ENCODE results near the gene LPAR1. TPM values are rescaled to one million over a fixed set of nuclear protein-coding genes. Genes with fewer than 3 reads are reported as not detected.

Gene LPAR1
- total and polyA plus RNA-seq, 2 of the 8 experiments (the other 6 are each of a cell fraction or from before 2014, with no cell fraction given) = 3.4 to 5.1 TPM

DNA sequence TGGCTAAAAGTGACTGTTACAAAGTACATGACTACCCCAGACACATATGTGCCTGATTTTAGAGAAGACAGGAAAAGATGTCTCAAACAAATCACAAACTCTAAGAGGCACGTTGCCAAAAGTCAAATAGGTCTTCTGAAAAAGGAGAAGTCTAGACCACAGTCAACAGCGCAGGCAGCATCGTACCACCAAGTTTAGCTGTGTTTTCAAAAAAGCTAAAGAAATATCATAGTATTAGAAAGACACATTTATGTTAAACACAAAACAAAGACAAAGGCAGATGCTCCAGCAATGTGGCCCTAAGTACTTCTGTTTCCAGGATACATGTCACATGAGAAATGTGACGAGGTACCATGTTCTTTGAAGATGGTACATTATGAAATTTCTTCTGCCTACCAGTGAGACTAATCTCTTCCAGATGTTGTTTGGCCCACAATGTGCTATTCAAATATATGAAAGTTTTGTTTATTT, 43.5 kb downstream of the LPAR1 start:
- H2BK5ac ChIP-seq (ENCODE audit: low read depth, low read length) = no peak overlapping the region
- H3K4me2 ChIP-seq (ENCODE audit: insufficient read depth in 1 of 2, low read depth in 2 of 2, low read length in 2 of 2) = no peak overlapping the region
- no peak overlapping the region for H3K27ac ChIP-seq (ENCODE audit: low read depth, low read length)
- ChIA-PET CTCF (ENCODE audit: partially characterized antibody) (interaction anchor here (0.5 kb wide), 1 partner anchor 627 kb away, joined by 5 read pairs; no protein-coding TSS in a partner anchor), POLR2A (ENCODE audit: partially characterized antibody) (interaction anchor here (0.7 kb wide), 1 partner anchor 69 kb away, joined by 3 read pairs; no protein-coding TSS in a partner anchor)
- H2AK5ac ChIP-seq (ENCODE audit: low read depth, low read length) = no peak overlapping the region
- H3K4me1 ChIP-seq (replicated peaks in 1 of 4; ENCODE audit: control insufficient read depth in 3 of 4, insufficient read depth in 4 of 4, low read length in 3 of 4) = no peaks in the 10 kb centered on the region
- no peak overlapping the region for H3K14ac ChIP-seq (ENCODE audit: insufficient read length)
- H3K9ac ChIP-seq (replicated peaks in 1 of 4; ENCODE audit: extremely low read depth in 1 of 4, low read depth in 3 of 4, low read length in 3 of 4) = no peak overlapping the region
- H4K8ac ChIP-seq (ENCODE audit: extremely low read depth, insufficient read depth, low read length) = no peak overlapping the region
- H3K18ac ChIP-seq (ENCODE audit: extremely low read depth, low read length) = no peak overlapping the region
- H3K56ac ChIP-seq (replicated peaks; ENCODE audit: insufficient read length, low read depth, low read length) = no peak overlapping the region
- no peaks in the 10 kb centered on the region for H4K20me1 ChIP-seq (replicated peaks in 1 of 2; ENCODE audit: control insufficient read depth in 1 of 2, insufficient read depth in 2 of 2, low read length in 2 of 2)
- no peaks in the 10 kb centered on the region for H3K79me1 ChIP-seq (ENCODE audit: low read depth, low read length)
- no peaks in the 10 kb centered on the region for H3K79me2 ChIP-seq (ENCODE audit: control insufficient read depth in 1 of 2, insufficient read depth in 2 of 2, low read length in 2 of 2)
- H2BK20ac ChIP-seq (ENCODE audit: low read length) = no peak overlapping the region
- TF ChIP-seq PHF8 (conservative IDR thresholded peaks at IDR 0.05; ENCODE audit: low read depth, low read length) (no peak), ASH2L (IDR thresholded peaks at IDR 0.05; ENCODE audit: low read length) (no peak), EZH2 (IDR thresholded peaks at IDR 0.05; ENCODE audit: low read depth, low read length, severe bottlenecking) (no peak), YY1 (IDR thresholded peaks at IDR 0.05; ENCODE audit: low read depth, low read length) (no peak), TBP (IDR thresholded peaks at IDR 0.05; ENCODE audit: low read depth, low read length) (no peak), GTF2F1 (IDR thresholded peaks at IDR 0.05; ENCODE audit: borderline replicate concordance, low read depth, low read length) (no peak), POU5F1 (IDR thresholded peaks at IDR 0.05; ENCODE audit: low read depth, low read length) (no peak)
- TF ChIP-seq, protein P1, sequence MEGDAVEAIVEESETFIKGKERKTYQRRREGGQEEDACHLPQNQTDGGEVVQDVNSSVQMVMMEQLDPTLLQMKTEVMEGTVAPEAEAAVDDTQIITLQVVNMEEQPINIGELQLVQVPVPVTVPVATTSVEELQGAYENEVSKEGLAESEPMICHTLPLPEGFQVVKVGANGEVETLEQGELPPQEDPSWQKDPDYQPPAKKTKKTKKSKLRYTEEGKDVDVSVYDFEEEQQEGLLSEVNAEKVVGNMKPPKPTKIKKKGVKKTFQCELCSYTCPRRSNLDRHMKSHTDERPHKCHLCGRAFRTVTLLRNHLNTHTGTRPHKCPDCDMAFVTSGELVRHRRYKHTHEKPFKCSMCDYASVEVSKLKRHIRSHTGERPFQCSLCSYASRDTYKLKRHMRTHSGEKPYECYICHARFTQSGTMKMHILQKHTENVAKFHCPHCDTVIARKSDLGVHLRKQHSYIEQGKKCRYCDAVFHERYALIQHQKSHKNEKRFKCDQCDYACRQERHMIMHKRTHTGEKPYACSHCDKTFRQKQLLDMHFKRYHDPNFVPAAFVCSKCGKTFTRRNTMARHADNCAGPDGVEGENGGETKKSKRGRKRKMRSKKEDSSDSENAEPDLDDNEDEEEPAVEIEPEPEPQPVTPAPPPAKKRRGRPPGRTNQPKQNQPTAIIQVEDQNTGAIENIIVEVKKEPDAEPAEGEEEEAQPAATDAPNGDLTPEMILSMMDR (IDR thresholded peaks at IDR 0.05; ENCODE audit: control extremely low read depth in 1 of 3, insufficient read depth in 1 of 3, low read depth in 1 of 3, low read length in 3 of 3) = no peak
- no peaks in the 10 kb centered on the region for H3K9me3 ChIP-seq (ENCODE audit: insufficient read depth in 2 of 2, low read depth in 1 of 2, low read length in 1 of 2)
- no peak for FAIRE-seq
- no peak overlapping the region for H2AFZ ChIP-seq (ENCODE audit: low read length)
- no peak overlapping the region for H2BK15ac ChIP-seq (ENCODE audit: low read length)
- H4K5ac ChIP-seq (ENCODE audit: insufficient read length, low read depth, low read length) = no peak overlapping the region
- no peak overlapping the region for H2BK120ac ChIP-seq (replicated peaks; ENCODE audit: low read depth, low read length)
- H2BK12ac ChIP-seq (ENCODE audit: low read depth, low read length) = no peak overlapping the region
- no peak overlapping the region for H3K4me3 ChIP-seq (ENCODE audit: extremely low read depth in 1 of 4, insufficient read depth in 2 of 4, low read depth in 3 of 4, low read length in 4 of 4)
- no peak overlapping the region for H3K4ac ChIP-seq (replicated peaks; ENCODE audit: insufficient read length, low read depth, low read length)
- no peak overlapping the region for H3K23ac ChIP-seq (ENCODE audit: insufficient read length)
- WGBS, 2 experiments (ENCODE audit: extremely low coverage in 1 of 2, insufficient coverage in 1 of 2, insufficient read length in 1 of 2, insufficient replicate concordance in 2 of 2, low coverage in 1 of 2, low lambda C conversion rate in 2 of 2, missing lambda C conversion rate in 1 of 2) = 88% methylated on average over 4 of the region's 4 CpGs; no CpG with 5 or more reads in 1 of the 2 experiments
- no peaks in the 10 kb centered on the region for H3K36me3 ChIP-seq (ENCODE audit: control insufficient read depth in 2 of 4, insufficient read depth in 4 of 4, low read length in 3 of 4)
- no peak for DNase-seq (ENCODE audit: low read depth in 1 of 2, low spot score in 2 of 2)
- H4K91ac ChIP-seq (replicated peaks; ENCODE audit: insufficient read length, low read length) = no peak overlapping the region
- no peaks in the 10 kb centered on the region for H3K23me2 ChIP-seq (ENCODE audit: low read depth, low read length)
- H3K27me3 ChIP-seq (replicated peaks in 1 of 4; ENCODE audit: control insufficient read depth in 3 of 4, extremely low read depth in 1 of 4, insufficient read depth in 3 of 4, low read length in 3 of 4) = no peaks in the 10 kb centered on the region
